GM23338 (cell line): ENCODE measurements around the gene APOBEC3A.

ENCODE experiments used
- CREB1 ChIP-seq: fragments of 250-450 bp; sonication (Bioruptor Pico); IDR thresholded peaks from 2 replicates; pipeline ENCODE4 v1.5.0; 2020; ENCODE audit warnings: low read depth, mild to moderate bottlenecking, moderate library complexity
- EZH2 ChIP-seq: fragments of 200-600 bp; sonication (generic); IDR thresholded peaks from one replicate; pipeline ENCODE4 v1.8.0; 2017; ENCODE audit warnings: antibody characterized with exemption, mild to moderate bottlenecking, low read depth; ENCODE audit not compliant: unreplicated experiment
- EZH2phosphoT487 ChIP-seq: fragments of 200-600 bp; sonication (generic); IDR thresholded peaks from one replicate; pipeline ENCODE4 v1.8.1; 2018; ENCODE audit warnings: antibody characterized with exemption; ENCODE audit not compliant: unreplicated experiment
- JUNB ChIP-seq: IDR thresholded peaks from one replicate; pipeline ENCODE4 v1.6.1; 2016; ENCODE audit warnings: antibody characterized with exemption; ENCODE audit not compliant: unreplicated experiment
- NANOG ChIP-seq: IDR thresholded peaks from 2 replicates; pipeline ENCODE4 v1.6.1; 2016; ENCODE audit warnings: antibody characterized with exemption, borderline replicate concordance
- POLR2AphosphoS5 ChIP-seq: IDR thresholded peaks from 2 replicates; pipeline ENCODE4 v1.6.1; 2016; ENCODE audit warnings: antibody characterized with exemption, low read depth
- STAT1 ChIP-seq: IDR thresholded peaks from one replicate; pipeline ENCODE4 v1.6.1; 2016; ENCODE audit warnings: antibody characterized with exemption; ENCODE audit not compliant: unreplicated experiment
- ZNF114 ChIP-seq: fragments of 250-450 bp; sonication (Bioruptor Pico); IDR thresholded peaks from 2 replicates; pipeline ENCODE4 v1.5.0; 2020; ENCODE audit warnings: mild to moderate bottlenecking, moderate library complexity
- ZNF331 ChIP-seq: fragments of 250-450 bp; sonication (Bioruptor Pico); IDR thresholded peaks from 2 replicates; pipeline ENCODE4 v1.5.0; 2020; ENCODE audit warnings: low read depth, mild to moderate bottlenecking, moderate library complexity
- TF ChIP-seq, protein P1 (sequence below), 2 experiments: fragments of 200-600 bp in 1 of 2; sonication (generic) in 1 of 2; conservative IDR thresholded peaks; 2 replicates each; pipeline versions ENCODE4 v1.5.1 to v1.6.1; 2016 to 2017; ENCODE audit warnings: antibody characterized with exemption in 2 of 2, low read depth in 2 of 2, mild to moderate bottlenecking in 2 of 2, moderate library complexity in 1 of 2
- TF ChIP-seq, protein P2 (sequence below): IDR thresholded peaks from one replicate; pipeline ENCODE4 v1.6.1; 2018; ENCODE audit warnings: antibody characterized with exemption; ENCODE audit not compliant: unreplicated experiment
- TF ChIP-seq, protein P3 (sequence below): fragments of 250-450 bp; sonication (Bioruptor Pico); IDR thresholded peaks from 2 replicates; pipeline ENCODE4 v1.5.0; 2020; ENCODE audit warnings: mild to moderate bottlenecking, moderate library complexity
- TF ChIP-seq, protein P4 (sequence below): IDR thresholded peaks from 2 replicates; pipeline ENCODE4 v1.6.1; 2016; ENCODE audit warnings: antibody characterized with exemption

DNA sequence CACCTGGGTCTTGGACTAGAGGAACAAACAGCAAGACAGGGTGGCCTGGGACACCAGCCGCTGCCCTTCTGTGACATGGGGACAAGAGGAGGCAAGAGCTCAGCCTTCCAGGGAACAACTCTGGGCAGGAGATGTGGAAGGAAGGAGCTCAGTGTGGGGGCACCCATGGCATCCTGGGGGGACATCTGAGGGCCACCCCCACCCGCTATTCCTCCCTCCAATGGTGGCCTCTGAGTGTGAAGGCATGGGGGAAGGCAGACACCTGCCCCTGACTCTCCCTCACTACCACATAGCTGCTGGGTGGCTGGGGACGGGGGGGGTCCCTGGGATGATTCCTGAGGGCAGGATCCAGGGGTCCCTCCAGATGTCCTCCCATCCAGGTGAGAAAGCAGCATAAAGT lies 29.2 kb downstream of the APOBEC3A start:
- TF ChIP-seq, protein P1, sequence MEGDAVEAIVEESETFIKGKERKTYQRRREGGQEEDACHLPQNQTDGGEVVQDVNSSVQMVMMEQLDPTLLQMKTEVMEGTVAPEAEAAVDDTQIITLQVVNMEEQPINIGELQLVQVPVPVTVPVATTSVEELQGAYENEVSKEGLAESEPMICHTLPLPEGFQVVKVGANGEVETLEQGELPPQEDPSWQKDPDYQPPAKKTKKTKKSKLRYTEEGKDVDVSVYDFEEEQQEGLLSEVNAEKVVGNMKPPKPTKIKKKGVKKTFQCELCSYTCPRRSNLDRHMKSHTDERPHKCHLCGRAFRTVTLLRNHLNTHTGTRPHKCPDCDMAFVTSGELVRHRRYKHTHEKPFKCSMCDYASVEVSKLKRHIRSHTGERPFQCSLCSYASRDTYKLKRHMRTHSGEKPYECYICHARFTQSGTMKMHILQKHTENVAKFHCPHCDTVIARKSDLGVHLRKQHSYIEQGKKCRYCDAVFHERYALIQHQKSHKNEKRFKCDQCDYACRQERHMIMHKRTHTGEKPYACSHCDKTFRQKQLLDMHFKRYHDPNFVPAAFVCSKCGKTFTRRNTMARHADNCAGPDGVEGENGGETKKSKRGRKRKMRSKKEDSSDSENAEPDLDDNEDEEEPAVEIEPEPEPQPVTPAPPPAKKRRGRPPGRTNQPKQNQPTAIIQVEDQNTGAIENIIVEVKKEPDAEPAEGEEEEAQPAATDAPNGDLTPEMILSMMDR (conservative IDR thresholded peaks at IDR 0.05; ENCODE audit: low read depth in 2 of 2): no peak
- TF ChIP-seq POLR2AphosphoS5 (no peak), EZH2 (no peak), EZH2phosphoT487 (no peak), ZNF114 (CRISPR knock-in tag) (no peak), NANOG (no peak), JUNB (no peak), CREB1 (no peak), STAT1 (no peak), ZNF331 (no peak)
- TF ChIP-seq, protein P2, sequence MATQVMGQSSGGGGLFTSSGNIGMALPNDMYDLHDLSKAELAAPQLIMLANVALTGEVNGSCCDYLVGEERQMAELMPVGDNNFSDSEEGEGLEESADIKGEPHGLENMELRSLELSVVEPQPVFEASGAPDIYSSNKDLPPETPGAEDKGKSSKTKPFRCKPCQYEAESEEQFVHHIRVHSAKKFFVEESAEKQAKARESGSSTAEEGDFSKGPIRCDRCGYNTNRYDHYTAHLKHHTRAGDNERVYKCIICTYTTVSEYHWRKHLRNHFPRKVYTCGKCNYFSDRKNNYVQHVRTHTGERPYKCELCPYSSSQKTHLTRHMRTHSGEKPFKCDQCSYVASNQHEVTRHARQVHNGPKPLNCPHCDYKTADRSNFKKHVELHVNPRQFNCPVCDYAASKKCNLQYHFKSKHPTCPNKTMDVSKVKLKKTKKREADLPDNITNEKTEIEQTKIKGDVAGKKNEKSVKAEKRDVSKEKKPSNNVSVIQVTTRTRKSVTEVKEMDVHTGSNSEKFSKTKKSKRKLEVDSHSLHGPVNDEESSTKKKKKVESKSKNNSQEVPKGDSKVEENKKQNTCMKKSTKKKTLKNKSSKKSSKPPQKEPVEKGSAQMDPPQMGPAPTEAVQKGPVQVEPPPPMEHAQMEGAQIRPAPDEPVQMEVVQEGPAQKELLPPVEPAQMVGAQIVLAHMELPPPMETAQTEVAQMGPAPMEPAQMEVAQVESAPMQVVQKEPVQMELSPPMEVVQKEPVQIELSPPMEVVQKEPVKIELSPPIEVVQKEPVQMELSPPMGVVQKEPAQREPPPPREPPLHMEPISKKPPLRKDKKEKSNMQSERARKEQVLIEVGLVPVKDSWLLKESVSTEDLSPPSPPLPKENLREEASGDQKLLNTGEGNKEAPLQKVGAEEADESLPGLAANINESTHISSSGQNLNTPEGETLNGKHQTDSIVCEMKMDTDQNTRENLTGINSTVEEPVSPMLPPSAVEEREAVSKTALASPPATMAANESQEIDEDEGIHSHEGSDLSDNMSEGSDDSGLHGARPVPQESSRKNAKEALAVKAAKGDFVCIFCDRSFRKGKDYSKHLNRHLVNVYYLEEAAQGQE: no peak
- TF ChIP-seq, protein P3, sequence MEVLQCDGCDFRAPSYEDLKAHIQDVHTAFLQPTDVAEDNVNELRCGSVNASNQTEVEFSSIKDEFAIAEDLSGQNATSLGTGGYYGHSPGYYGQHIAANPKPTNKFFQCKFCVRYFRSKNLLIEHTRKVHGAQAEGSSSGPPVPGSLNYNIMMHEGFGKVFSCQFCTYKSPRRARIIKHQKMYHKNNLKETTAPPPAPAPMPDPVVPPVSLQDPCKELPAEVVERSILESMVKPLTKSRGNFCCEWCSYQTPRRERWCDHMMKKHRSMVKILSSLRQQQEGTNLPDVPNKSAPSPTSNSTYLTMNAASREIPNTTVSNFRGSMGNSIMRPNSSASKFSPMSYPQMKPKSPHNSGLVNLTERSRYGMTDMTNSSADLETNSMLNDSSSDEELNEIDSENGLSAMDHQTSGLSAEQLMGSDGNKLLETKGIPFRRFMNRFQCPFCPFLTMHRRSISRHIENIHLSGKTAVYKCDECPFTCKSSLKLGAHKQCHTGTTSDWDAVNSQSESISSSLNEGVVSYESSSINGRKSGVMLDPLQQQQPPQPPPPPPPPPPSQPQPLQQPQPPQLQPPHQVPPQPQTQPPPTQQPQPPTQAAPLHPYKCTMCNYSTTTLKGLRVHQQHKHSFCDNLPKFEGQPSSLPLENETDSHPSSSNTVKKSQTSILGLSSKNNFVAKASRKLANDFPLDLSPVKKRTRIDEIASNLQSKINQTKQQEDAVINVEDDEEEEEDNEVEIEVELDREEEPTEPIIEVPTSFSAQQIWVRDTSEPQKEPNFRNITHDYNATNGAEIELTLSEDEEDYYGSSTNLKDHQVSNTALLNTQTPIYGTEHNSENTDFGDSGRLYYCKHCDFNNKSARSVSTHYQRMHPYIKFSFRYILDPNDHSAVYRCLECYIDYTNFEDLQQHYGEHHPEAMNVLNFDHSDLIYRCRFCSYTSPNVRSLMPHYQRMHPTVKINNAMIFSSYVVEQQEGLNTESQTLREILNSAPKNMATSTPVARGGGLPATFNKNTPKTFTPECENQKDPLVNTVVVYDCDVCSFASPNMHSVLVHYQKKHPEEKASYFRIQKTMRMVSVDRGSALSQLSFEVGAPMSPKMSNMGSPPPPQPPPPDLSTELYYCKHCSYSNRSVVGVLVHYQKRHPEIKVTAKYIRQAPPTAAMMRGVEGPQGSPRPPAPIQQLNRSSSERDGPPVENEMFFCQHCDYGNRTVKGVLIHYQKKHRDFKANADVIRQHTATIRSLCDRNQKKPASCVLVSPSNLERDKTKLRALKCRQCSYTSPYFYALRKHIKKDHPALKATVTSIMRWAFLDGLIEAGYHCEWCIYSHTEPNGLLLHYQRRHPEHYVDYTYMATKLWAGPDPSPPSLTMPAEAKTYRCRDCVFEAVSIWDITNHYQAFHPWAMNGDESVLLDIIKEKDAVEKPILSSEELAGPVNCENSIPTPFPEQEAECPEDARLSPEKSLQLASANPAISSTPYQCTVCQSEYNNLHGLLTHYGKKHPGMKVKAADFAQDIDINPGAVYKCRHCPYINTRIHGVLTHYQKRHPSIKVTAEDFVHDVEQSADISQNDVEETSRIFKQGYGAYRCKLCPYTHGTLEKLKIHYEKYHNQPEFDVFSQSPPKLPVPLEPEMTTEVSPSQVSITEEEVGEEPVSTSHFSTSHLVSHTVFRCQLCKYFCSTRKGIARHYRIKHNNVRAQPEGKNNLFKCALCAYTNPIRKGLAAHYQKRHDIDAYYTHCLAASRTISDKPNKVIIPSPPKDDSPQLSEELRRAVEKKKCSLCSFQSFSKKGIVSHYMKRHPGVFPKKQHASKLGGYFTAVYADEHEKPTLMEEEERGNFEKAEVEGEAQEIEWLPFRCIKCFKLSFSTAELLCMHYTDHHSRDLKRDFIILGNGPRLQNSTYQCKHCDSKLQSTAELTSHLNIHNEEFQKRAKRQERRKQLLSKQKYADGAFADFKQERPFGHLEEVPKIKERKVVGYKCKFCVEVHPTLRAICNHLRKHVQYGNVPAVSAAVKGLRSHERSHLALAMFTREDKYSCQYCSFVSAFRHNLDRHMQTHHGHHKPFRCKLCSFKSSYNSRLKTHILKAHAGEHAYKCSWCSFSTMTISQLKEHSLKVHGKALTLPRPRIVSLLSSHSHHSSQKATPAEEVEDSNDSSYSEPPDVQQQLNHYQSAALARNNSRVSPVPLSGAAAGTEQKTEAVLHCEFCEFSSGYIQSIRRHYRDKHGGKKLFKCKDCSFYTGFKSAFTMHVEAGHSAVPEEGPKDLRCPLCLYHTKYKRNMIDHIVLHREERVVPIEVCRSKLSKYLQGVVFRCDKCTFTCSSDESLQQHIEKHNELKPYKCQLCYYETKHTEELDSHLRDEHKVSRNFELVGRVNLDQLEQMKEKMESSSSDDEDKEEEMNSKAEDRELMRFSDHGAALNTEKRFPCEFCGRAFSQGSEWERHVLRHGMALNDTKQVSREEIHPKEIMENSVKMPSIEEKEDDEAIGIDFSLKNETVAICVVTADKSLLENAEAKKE: no peak
- TF ChIP-seq, protein P4, sequence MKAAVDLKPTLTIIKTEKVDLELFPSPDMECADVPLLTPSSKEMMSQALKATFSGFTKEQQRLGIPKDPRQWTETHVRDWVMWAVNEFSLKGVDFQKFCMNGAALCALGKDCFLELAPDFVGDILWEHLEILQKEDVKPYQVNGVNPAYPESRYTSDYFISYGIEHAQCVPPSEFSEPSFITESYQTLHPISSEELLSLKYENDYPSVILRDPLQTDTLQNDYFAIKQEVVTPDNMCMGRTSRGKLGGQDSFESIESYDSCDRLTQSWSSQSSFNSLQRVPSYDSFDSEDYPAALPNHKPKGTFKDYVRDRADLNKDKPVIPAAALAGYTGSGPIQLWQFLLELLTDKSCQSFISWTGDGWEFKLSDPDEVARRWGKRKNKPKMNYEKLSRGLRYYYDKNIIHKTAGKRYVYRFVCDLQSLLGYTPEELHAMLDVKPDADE: no peak
